ENCODE results near the gene HS2ST1. TPM values are rescaled to one million over a fixed set of nuclear protein-coding genes. Genes with fewer than 3 reads are reported as not detected.
"Not testable (repeated sequence)": the region's sequence is repeated elsewhere in the genome, so short reads cannot be mapped to it uniquely, and the experiment has no call there.

HS2ST1 gene
- total RNA-seq, 2 donors from 2014 or later: 7.7 TPM

DNA sequence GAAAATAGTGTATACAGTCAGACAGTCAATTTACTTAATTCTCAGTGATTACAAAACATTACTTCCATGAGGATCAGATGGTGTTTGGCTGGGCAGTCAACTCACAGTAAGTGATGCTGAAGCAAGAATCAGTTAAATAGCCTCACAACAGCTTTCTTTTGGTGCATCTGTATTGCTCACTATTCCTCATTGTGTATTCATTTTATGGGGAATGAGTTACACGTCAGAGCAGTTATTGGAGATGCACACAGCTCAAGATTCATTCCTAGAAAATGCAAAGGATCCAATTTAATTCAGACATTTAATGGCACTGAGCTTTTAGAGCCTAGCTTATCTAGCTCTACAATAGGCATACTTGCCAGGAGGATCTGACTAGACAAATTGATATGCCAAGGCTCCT lies 150.6 kb downstream of the HS2ST1 start:
- TF ChIP-seq, protein P1, sequence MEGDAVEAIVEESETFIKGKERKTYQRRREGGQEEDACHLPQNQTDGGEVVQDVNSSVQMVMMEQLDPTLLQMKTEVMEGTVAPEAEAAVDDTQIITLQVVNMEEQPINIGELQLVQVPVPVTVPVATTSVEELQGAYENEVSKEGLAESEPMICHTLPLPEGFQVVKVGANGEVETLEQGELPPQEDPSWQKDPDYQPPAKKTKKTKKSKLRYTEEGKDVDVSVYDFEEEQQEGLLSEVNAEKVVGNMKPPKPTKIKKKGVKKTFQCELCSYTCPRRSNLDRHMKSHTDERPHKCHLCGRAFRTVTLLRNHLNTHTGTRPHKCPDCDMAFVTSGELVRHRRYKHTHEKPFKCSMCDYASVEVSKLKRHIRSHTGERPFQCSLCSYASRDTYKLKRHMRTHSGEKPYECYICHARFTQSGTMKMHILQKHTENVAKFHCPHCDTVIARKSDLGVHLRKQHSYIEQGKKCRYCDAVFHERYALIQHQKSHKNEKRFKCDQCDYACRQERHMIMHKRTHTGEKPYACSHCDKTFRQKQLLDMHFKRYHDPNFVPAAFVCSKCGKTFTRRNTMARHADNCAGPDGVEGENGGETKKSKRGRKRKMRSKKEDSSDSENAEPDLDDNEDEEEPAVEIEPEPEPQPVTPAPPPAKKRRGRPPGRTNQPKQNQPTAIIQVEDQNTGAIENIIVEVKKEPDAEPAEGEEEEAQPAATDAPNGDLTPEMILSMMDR (IDR thresholded peaks at IDR 0.05): no peak
- no peaks in the 10 kb centered on the region for H3K27me3 ChIP-seq
- H3K36me3 ChIP-seq: no peaks in the 10 kb centered on the region
- H3K4me3 ChIP-seq: no peak overlapping the region
- H3K27ac ChIP-seq: no peak overlapping the region
- H3K9me3 ChIP-seq: no peaks in the 10 kb centered on the region
- no peaks in the 10 kb centered on the region for H3K4me1 ChIP-seq
- no peak for DNase-seq (ENCODE audit: low spot score)

GRCh38 chr1:87066708-87067107 lies 152.3 kb downstream of the HS2ST1 start:
- H3K9me3 ChIP-seq; H3K36me3 ChIP-seq; H3K27me3 ChIP-seq; H3K4me3 ChIP-seq; H3K4me1 ChIP-seq; H3K27ac ChIP-seq; DNase-seq (ENCODE audit: low spot score): not testable (repeated sequence)

DNA sequence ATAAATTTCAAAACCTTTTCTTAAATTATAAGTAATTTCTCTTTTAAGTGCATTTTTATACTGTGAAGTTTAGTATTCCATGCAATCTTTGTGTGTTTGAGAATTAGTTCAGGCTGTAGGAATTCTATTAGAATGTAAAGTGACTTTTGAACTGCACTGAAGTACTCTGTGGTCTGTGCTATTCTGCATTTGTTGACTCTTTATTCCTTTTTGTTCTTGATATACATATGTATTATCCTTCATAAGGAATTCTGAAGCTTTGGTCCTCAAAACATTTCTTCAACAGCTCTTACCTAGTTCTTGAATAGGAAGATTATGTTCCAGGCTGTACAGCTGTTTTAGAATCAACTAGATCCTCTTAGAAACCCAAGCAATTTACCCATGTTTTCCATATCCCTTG lies 158.0 kb downstream of the HS2ST1 start:
- TF ChIP-seq, protein P1 (IDR thresholded peaks at IDR 0.05): no peak
- no peaks in the 10 kb centered on the region for H3K9me3 ChIP-seq
- no peak overlapping the region for H3K4me3 ChIP-seq
- no peak overlapping the region for H3K27ac ChIP-seq
- DNase-seq (ENCODE audit: low spot score): no peak
- no peaks in the 10 kb centered on the region for H3K36me3 ChIP-seq
- H3K27me3 ChIP-seq: no peaks in the 10 kb centered on the region
- H3K4me1 ChIP-seq: no peaks in the 10 kb centered on the region

GRCh38 chr1:87072904-87073303 lies 158.5 kb downstream of the HS2ST1 start:
- TF ChIP-seq, protein P1 (IDR thresholded peaks at IDR 0.05): no peak
- Histone ChIP-seq H3K36me3 (no peaks in the 10 kb centered on the region), H3K27me3 (no peaks in the 10 kb centered on the region), H3K4me1 (no peaks in the 10 kb centered on the region), H3K9me3 (no peaks in the 10 kb centered on the region), H3K4me3 (no peak overlapping the region), H3K27ac (no peak overlapping the region)
- no peak for DNase-seq (ENCODE audit: low spot score)

GRCh38 chr1:87074001-87074795 lies 159.8 kb downstream of the HS2ST1 start:
- Histone ChIP-seq H3K4me1 (no peaks in the 10 kb centered on the region), H3K9me3 (no peaks in the 10 kb centered on the region), H3K27ac (no peak overlapping the region), H3K27me3 (no peaks in the 10 kb centered on the region), H3K4me3 (no peak overlapping the region), H3K36me3 (no peaks in the 10 kb centered on the region)
- DNase-seq (ENCODE audit: low spot score): no peak
- TF ChIP-seq, protein P1 (IDR thresholded peaks at IDR 0.05): no peak

DNA sequence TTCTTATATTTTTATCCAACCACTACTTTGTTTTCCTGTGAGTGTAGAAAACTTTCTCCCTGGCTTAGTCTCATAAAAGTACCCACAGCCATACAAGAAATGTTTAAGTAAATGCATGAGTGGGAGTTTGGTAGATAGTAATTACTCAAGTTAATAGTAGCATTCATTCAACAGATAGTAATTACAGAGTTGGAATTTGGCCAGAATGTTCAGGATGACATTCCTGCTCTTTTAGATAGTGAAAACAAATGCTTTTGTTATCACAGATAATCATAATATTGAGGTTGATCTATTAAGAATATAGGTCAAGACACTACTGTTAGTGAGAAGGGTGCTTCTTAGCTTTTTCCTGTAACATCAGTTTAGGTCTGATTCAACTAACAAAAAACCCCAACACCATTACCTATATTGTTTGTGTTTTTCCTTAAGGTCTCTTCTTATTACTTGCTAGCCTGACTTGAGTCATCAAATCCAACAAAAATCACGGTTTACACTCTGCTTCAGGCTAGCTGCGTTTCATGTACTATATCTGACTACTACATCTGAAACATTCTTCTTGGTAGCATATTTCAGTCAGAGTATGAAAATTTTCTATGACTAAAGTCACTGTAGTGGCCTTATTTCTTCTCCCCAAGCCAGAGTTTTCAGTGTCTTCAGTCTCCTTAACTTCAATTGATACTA lies 163.7 kb downstream of the HS2ST1 start:
- Histone ChIP-seq H3K4me1 (no peaks in the 10 kb centered on the region), H3K9me3 (no peaks in the 10 kb centered on the region), H3K4me3 (no peak overlapping the region), H3K36me3 (no peaks in the 10 kb centered on the region), H3K27ac (no peak overlapping the region), H3K27me3 (no peaks in the 10 kb centered on the region)
- TF ChIP-seq, protein P1 (IDR thresholded peaks at IDR 0.05): no peak
- no peak for DNase-seq (ENCODE audit: low spot score)
